IMR-90 (cell line): Measurements from ENCODE around the gene CEP20. TPM values are rescaled to one million over a fixed set of nuclear protein-coding genes. Genes with fewer than 3 reads are reported as not detected.

Experiments
- ATAC-seq: fragments of 200-7000 bp; cut with Tn5 transposase; 2 replicates; pipeline ENCODE4 v1.9.1; 2020; ENCODE audit warnings: low read depth, mild to moderate bottlenecking, moderate library complexity
- BruUV-seq: library from RNA; stranded (reverse); fragments of 400-500 nt; replicated peaks from 2 replicates; lab custom pipeline; 2021; lab: Mats Ljungman, UMichigan
- CTCF ChIA-PET: fragments of 300-600 bp; formaldehyde crosslinking; extraction: SDS; loops from one replicate; lab custom pipeline; 2021; ENCODE audit warnings: antibody characterized with exemption; lab: Yijun Ruan, JAX
- POLR2A ChIA-PET: fragments of 300-600 bp; sonication (Branson Sonifier 250); formaldehyde crosslinking; loops from one replicate; lab custom pipeline; 2022; ENCODE audit warnings: antibody characterized with exemption; ENCODE audit not compliant: unreplicated experiment; lab: Charles Lee
- DNase-seq: peaks from one replicate; pipeline ENCODE4 v3.0.0; 2013
- H2AFZ ChIP-seq: replicated peaks from 2 replicates; pipeline ENCODE3; 2013; ENCODE audit warnings: low read length, mild to moderate bottlenecking; ENCODE audit not compliant: poor library complexity
- H2AK5ac ChIP-seq: 2 replicates; pipeline ENCODE4 v1.6.1; 2013; ENCODE audit warnings: low read depth, low read length, inconsistent platforms
- H2AK9ac ChIP-seq: replicated peaks from 2 replicates; pipeline ENCODE3; 2013; ENCODE audit warnings: mild to moderate bottlenecking, low read depth, low read length, moderate library complexity; ENCODE audit not compliant: poor library complexity
- H2BK120ac ChIP-seq: 2 replicates; pipeline ENCODE4 v1.6.1; 2013; ENCODE audit warnings: low read depth, low read length, inconsistent platforms
- H2BK15ac ChIP-seq: 3 replicates; pipeline ENCODE4 v1.6.1; 2013; ENCODE audit warnings: low read depth, low read length, inconsistent platforms
- H2BK20ac ChIP-seq: 2 replicates; pipeline ENCODE4 v1.6.1; 2013; ENCODE audit warnings: low read depth, mild to moderate bottlenecking, inconsistent platforms, low read length, moderate library complexity
- H2BK5ac ChIP-seq: 2 replicates; pipeline ENCODE4 v1.6.1; 2013; ENCODE audit warnings: mild to moderate bottlenecking, low read depth, low read length, inconsistent platforms; ENCODE audit not compliant: poor library complexity, severe bottlenecking
- H3K14ac ChIP-seq: replicated peaks from 2 replicates; pipeline ENCODE4 v1.6.1; 2013; ENCODE audit warnings: low read depth, low read length, inconsistent platforms
- H3K18ac ChIP-seq: 2 replicates; pipeline ENCODE4 v1.6.1; 2013; ENCODE audit warnings: low read depth, low read length, control low read depth
- H3K23ac ChIP-seq: 2 replicates; pipeline ENCODE4 v1.6.1; 2013; ENCODE audit warnings: low read depth, low read length, inconsistent platforms
- H3K27ac ChIP-seq: 2 replicates; pipeline ENCODE4 v1.5.1; 2013; ENCODE audit warnings: mild to moderate bottlenecking, control low read depth, low read length; ENCODE audit not compliant: insufficient read depth
- H3K27me3 ChIP-seq: 2 replicates; pipeline ENCODE4 v1.6.1; 2013; ENCODE audit warnings: low read length; ENCODE audit not compliant: control insufficient read depth, insufficient read depth
- H3K36me3 ChIP-seq: 2 replicates; pipeline ENCODE4 v1.6.1; 2013; ENCODE audit warnings: low read length, mixed read lengths; ENCODE audit not compliant: control insufficient read depth, insufficient read depth
- H3K4ac ChIP-seq: 2 replicates; pipeline ENCODE4 v1.6.1; 2013; ENCODE audit warnings: low read depth, low read length, inconsistent platforms
- H3K4me1 ChIP-seq: 2 replicates; pipeline ENCODE4 v1.6.1; 2013; ENCODE audit warnings: low read length, mixed read lengths; ENCODE audit not compliant: control insufficient read depth, insufficient read depth
- H3K4me2 ChIP-seq: 2 replicates; pipeline ENCODE4 v1.6.1; 2013; ENCODE audit warnings: low read depth, mild to moderate bottlenecking, control low read depth, low read length, moderate library complexity
- H3K4me3 ChIP-seq: 2 replicates; pipeline ENCODE4 v1.5.1; 2013; ENCODE audit warnings: low read depth, mild to moderate bottlenecking, control low read depth, low read length, moderate library complexity; ENCODE audit not compliant: insufficient read depth
- H3K56ac ChIP-seq: 2 replicates; pipeline ENCODE4 v1.6.1; 2013; ENCODE audit warnings: low read length, inconsistent platforms; ENCODE audit not compliant: insufficient read depth; ENCODE audit errors: extremely low read depth
- H3K79me1 ChIP-seq, 2 experiments: 2 replicates each; pipeline ENCODE4 v1.6.1; 2013; ENCODE audit warnings: low read length in 2 of 2, inconsistent platforms in 1 of 2, low read depth in 1 of 2
- H3K9ac ChIP-seq: 2 replicates; pipeline ENCODE4 v1.6.1; 2013; ENCODE audit warnings: low read depth, low read length, control low read depth
- H3K9me1 ChIP-seq: 2 replicates; pipeline ENCODE4 v1.6.1; 2013; ENCODE audit warnings: low read length, inconsistent platforms; ENCODE audit not compliant: insufficient read depth
- H3K9me3 ChIP-seq: 2 replicates; pipeline ENCODE4 v1.6.1; 2013; ENCODE audit warnings: low read length; ENCODE audit not compliant: control insufficient read depth, insufficient read depth
- H4K20me1 ChIP-seq: 2 replicates; pipeline ENCODE4 v1.6.1; 2013; ENCODE audit warnings: low read length, inconsistent platforms; ENCODE audit not compliant: insufficient read depth
- H4K5ac ChIP-seq: 2 replicates; pipeline ENCODE4 v1.6.1; 2013; ENCODE audit warnings: mild to moderate bottlenecking, low read depth, low read length, control low read depth
- H4K8ac ChIP-seq, 2 experiments: 2 replicates each; pipeline ENCODE4 v1.6.1; 2013; ENCODE audit warnings: low read depth in 2 of 2, low read length in 2 of 2, control low read depth in 1 of 2, inconsistent platforms in 1 of 2
- H4K91ac ChIP-seq: 2 replicates; pipeline ENCODE4 v1.6.1; 2013; ENCODE audit warnings: low read depth, low read length, inconsistent platforms; ENCODE audit not compliant: insufficient read depth
- BHLHE40 ChIP-seq: fragments of 150-350 bp; IDR thresholded peaks from 2 replicates; pipeline ENCODE4 v1.6.1; 2016; ENCODE audit warnings: mild to moderate bottlenecking, low read depth, low read length
- CEBPB ChIP-seq: IDR thresholded peaks from 2 replicates; pipeline ENCODE4 v1.6.1; 2012; ENCODE audit warnings: low read depth, low read length, improper control_type of control experiment
- CHD1 ChIP-seq: IDR thresholded peaks from 2 replicates; pipeline ENCODE4 v1.6.1; 2012; ENCODE audit warnings: low read depth, low read length, improper control_type of control experiment
- CTCF ChIP-seq: conservative IDR thresholded peaks from 2 replicates; pipeline ENCODE4 v1.5.1; 2012; ENCODE audit warnings: mild to moderate bottlenecking, low read depth, low read length, improper control_type of control experiment
- ELK1 ChIP-seq: fragments of 150-350 bp; IDR thresholded peaks from 2 replicates; pipeline ENCODE4 v1.6.1; 2016; ENCODE audit warnings: low read depth, mild to moderate bottlenecking, low read length, moderate library complexity, borderline replicate concordance
- FOS ChIP-seq: fragments of 150-350 bp; IDR thresholded peaks from 2 replicates; pipeline ENCODE4 v1.6.1; 2016; ENCODE audit warnings: low read depth, low read length
- MAFK ChIP-seq: IDR thresholded peaks from 2 replicates; pipeline ENCODE4 v1.6.1; 2012; ENCODE audit warnings: low read depth, low read length, improper control_type of control experiment
- MAZ ChIP-seq: IDR thresholded peaks from 2 replicates; pipeline ENCODE4 v1.6.1; 2012; ENCODE audit warnings: low read depth, mild to moderate bottlenecking, low read length, improper control_type of control experiment, moderate library complexity, borderline replicate concordance
- MXI1 ChIP-seq: IDR thresholded peaks from 2 replicates; pipeline ENCODE4 v1.6.1; 2012; ENCODE audit warnings: low read depth, mild to moderate bottlenecking, low read length, moderate library complexity, borderline replicate concordance
- NFE2L2 ChIP-seq: fragments of 150-350 bp; IDR thresholded peaks from 2 replicates; pipeline ENCODE4 v1.6.1; 2016; ENCODE audit warnings: low read depth, mild to moderate bottlenecking, low read length
- POLR2A ChIP-seq: IDR thresholded peaks from 2 replicates; pipeline ENCODE4 v1.6.1; 2012; ENCODE audit warnings: mild to moderate bottlenecking, low read depth, low read length
- RAD21 ChIP-seq: IDR thresholded peaks from 2 replicates; pipeline ENCODE4 v1.6.1; 2012; ENCODE audit warnings: low read length, improper control_type of control experiment
- RCOR1 ChIP-seq: IDR thresholded peaks from 2 replicates; pipeline ENCODE4 v1.6.1; 2012; ENCODE audit warnings: mild to moderate bottlenecking, low read length, improper control_type of control experiment; ENCODE audit not compliant: insufficient replicate concordance
- RFX5 ChIP-seq: IDR thresholded peaks from 2 replicates; pipeline ENCODE4 v1.8.0; 2012; ENCODE audit warnings: low read depth, mild to moderate bottlenecking, low read length, moderate library complexity
- SMC3 ChIP-seq: fragments of 150-350 bp; IDR thresholded peaks from 2 replicates; pipeline ENCODE4 v1.6.1; 2016; ENCODE audit warnings: low read depth, mild to moderate bottlenecking, antibody characterized with exemption, low read length, moderate library complexity
- USF2 ChIP-seq: fragments of 150-350 bp; IDR thresholded peaks from 2 replicates; pipeline ENCODE4 v1.6.1; 2017; ENCODE audit warnings: mild to moderate bottlenecking, antibody characterized with exemption, low read length, low read depth
- WGBS, 2 experiments: methylation state at CpG; one replicate each; pipeline versions ENCODE4 v1.1.5 to v1.1.7; 2013; ENCODE audit warnings: missing lambda C conversion rate in 2 of 2; ENCODE audit not compliant: insufficient read length in 1 of 2; ENCODE audit errors: extremely low coverage in 2 of 2; 5-methylcytosine and 5-hydroxymethylcytosine counted together
- dilution Hi-C: fragments of 300-500 bp; cut with HindIII; formaldehyde crosslinking; loops from one replicate; pipeline ENCODE4 v1.14.3; 2018; ENCODE audit warnings: low sequenced_read_pairs; ENCODE audit not compliant: unreplicated experiment
- in situ Hi-C: fragments of 300-500 bp; cut with MboI; formaldehyde crosslinking; loops from 3 replicates; pipeline ENCODE4 v1.14.3; 2019; ENCODE audit warnings: low sequenced_read_pairs, inconsistent platforms, mixed read lengths
- intact Hi-C: fragments of 100-400 bp; cut with micrococcal nuclease; formaldehyde crosslinking; loops from 2 replicates; pipeline ENCODE4 v1.10.0; 2022
- polyA plus RNA-seq, 3 experiments: library from polyadenylated mRNA; depleted of rRNA; stranded (reverse); fragments of >200 nt; gene quantifications; 2 replicates each; pipeline ENCODE4 v1.2.3, GENCODE V29; 2012; ENCODE audit warnings: low replicate concordance in 1 of 3
- total RNA-seq: library from RNA; depleted of rRNA; stranded (reverse); fragments of >200 nt; gene quantifications from 2 replicates; pipeline ENCODE4 v1.2.3, GENCODE V29; 2012

CEP20 gene
- total and polyA plus RNA-seq, 2 of the 4 experiments (the other 2 are of a cell fraction), result 28.8 to 40.1 TPM

- Histone ChIP-seq H4K8ac (peak overlapping the region in 1 of 2 experiments; percentile 33; a peak in 1 of 4 replicates), H2BK20ac (0 out of 2 replicates have a peak overlapping the region, but pooled peaks have one; percentile 29), H2BK120ac (peak overlapping the region; percentile 60), H3K36me3 (no peaks in the 10 kb centered on the region), H3K27ac (no peak overlapping the region), H3K9ac (no peak overlapping the region), H3K18ac (no peak overlapping the region), H3K27me3 (no peaks in the 10 kb centered on the region), H3K9me3 (no peaks in the 10 kb centered on the region), H2AK5ac (peak overlapping the region; percentile 78; the same call in 1 of the 2 replicates), H3K4me3 (no peak overlapping the region), H4K20me1 (no peaks in the 10 kb centered on the region), H3K4ac (peak overlapping the region; percentile 61), H4K5ac (peak overlapping the region; percentile 37; the same call in 1 of the 2 replicates), H3K4me2 (no peak overlapping the region), H2AFZ (no peak overlapping the region), H2BK15ac (no peak overlapping the region), H3K9me1 (peaks cover 16% of the 10 kb centered on the region), H3K56ac (no peak overlapping the region), H2BK5ac (peak overlapping the region; percentile 51), H3K14ac (0 out of 2 replicates have a peak overlapping the region, but pooled peaks have one; percentile 16), H3K4me1 (peaks cover 7% of the 10 kb centered on the region), H2AK9ac (peak overlapping the region; percentile 5), H3K23ac (no peak overlapping the region), H4K91ac (no peak overlapping the region; the same call in 1 of the 2 replicates), H3K79me1 (peaks cover 0 to 11% of the 10 kb centered on the region in 2 experiments; a peak in 1 of 4 replicates)
- no CpG with 5 or more reads among the region's 6 CpGs for WGBS, 2 experiments
- intact Hi-C loops (no loop called here), dilution Hi-C loops (no loop called here), in situ Hi-C loops (loop anchor here (25.0 kb wide), 1 partner anchor 114 kb away; no protein-coding TSS in a partner anchor)
- POLR2A ChIA-PET, result no interaction called here
- ATAC-seq, result no peak
- BruUV-seq, result no TSS peak
- CTCF ChIA-PET, result no interaction called here
- no peak for DNase-seq
- TF ChIP-seq CTCF, result no peak
- no peak for TF ChIP-seq FOS
- TF ChIP-seq USF2, result no peak
- TF ChIP-seq RCOR1, result no peak
- TF ChIP-seq CEBPB, result no peak
- no peak for TF ChIP-seq BHLHE40
- TF ChIP-seq POLR2A, result no peak
- no peak for TF ChIP-seq MXI1
- no peak for TF ChIP-seq SMC3
- no peak for TF ChIP-seq MAZ
- no peak for TF ChIP-seq CHD1
- no peak for TF ChIP-seq ELK1
- TF ChIP-seq MAFK, result no peak
- no peak for TF ChIP-seq RFX5
- no peak for TF ChIP-seq NFE2L2
- no peak for TF ChIP-seq RAD21
These were observed 10.3 kb upstream of the CEP20 start for GRCh38 chr16:15898654-15899053.
